ENCODE measurements around the gene C9. TPM values are rescaled to one million over a fixed set of nuclear protein-coding genes. Genes with fewer than 3 reads are reported as not detected.
"Not testable (repeated sequence)": the region's sequence is repeated elsewhere in the genome, so short reads cannot be mapped to it uniquely, and the experiment has no call there.

C9 gene
- total RNA-seq, 1 donor from 2014 or later = not detected

DNA sequence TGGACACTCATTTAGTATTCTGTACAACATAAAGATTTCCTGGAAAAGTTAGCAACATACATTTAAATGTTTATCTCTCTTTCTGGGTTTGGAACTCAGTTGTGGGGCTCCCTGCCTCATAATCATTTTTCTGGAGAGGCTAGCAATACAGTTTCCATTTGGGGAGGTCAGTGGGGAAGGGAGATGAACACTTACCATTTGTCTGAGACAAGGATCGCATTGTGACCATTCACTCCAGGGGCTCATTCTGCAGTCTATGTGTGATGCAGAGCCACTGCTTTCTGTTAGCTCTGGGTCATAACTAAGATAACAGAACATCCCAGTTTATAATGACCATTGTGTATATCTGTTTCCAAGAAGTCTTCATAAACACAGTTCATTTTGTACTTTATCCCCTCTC is 22.4 kb downstream of the C9 start:
- H3K4me3 Mint-ChIP-seq = no peak overlapping the region
- H3K27ac Mint-ChIP-seq (ENCODE audit: unreplicated experiment) = no peak overlapping the region
- peaks cover 15% of the 10 kb centered on the region for H3K4me1 Mint-ChIP-seq
- no peaks in the 10 kb centered on the region for H3K9me3 Mint-ChIP-seq
- DNase-seq (ENCODE audit: low read depth, low spot score) = no peak
- H3K27me3 Mint-ChIP-seq (ENCODE audit: low read depth) = peaks cover 5% of the 10 kb centered on the region
- TF ChIP-seq, protein P1, sequence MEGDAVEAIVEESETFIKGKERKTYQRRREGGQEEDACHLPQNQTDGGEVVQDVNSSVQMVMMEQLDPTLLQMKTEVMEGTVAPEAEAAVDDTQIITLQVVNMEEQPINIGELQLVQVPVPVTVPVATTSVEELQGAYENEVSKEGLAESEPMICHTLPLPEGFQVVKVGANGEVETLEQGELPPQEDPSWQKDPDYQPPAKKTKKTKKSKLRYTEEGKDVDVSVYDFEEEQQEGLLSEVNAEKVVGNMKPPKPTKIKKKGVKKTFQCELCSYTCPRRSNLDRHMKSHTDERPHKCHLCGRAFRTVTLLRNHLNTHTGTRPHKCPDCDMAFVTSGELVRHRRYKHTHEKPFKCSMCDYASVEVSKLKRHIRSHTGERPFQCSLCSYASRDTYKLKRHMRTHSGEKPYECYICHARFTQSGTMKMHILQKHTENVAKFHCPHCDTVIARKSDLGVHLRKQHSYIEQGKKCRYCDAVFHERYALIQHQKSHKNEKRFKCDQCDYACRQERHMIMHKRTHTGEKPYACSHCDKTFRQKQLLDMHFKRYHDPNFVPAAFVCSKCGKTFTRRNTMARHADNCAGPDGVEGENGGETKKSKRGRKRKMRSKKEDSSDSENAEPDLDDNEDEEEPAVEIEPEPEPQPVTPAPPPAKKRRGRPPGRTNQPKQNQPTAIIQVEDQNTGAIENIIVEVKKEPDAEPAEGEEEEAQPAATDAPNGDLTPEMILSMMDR (conservative IDR thresholded peaks at IDR 0.05) = no peak
- no peaks in the 10 kb centered on the region for H3K36me3 Mint-ChIP-seq (ENCODE audit: low read depth)

DNA sequence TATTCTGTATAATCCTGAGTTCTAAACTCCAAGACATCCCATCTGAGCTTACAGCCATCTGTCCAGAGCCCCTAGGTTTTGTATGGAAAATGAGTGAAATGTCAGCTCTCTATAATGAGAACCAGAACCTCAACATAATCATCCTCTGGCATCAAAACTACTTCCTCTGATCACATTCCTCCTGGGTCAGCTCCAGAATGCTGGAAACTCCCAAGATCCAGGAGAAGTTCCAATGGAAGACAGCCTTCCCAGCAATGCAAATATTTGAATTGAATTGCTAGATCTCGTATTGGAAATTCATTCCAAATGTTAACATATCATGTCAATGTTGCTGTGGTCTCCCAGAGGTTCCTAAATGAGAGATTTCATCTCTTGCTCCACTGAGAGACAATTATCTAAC is 23.8 kb downstream of the C9 start:
- DNase-seq (ENCODE audit: low read depth, low spot score) = no peak
- H3K4me3 Mint-ChIP-seq = no peak overlapping the region
- TF ChIP-seq, protein P1 (conservative IDR thresholded peaks at IDR 0.05) = no peak
- no peaks in the 10 kb centered on the region for H3K36me3 Mint-ChIP-seq (ENCODE audit: low read depth)
- peaks cover 15% of the 10 kb centered on the region for H3K4me1 Mint-ChIP-seq
- H3K9me3 Mint-ChIP-seq = no peaks in the 10 kb centered on the region
- H3K27ac Mint-ChIP-seq (ENCODE audit: unreplicated experiment) = no peak overlapping the region
- H3K27me3 Mint-ChIP-seq (ENCODE audit: low read depth) = peaks cover 5% of the 10 kb centered on the region

DNA sequence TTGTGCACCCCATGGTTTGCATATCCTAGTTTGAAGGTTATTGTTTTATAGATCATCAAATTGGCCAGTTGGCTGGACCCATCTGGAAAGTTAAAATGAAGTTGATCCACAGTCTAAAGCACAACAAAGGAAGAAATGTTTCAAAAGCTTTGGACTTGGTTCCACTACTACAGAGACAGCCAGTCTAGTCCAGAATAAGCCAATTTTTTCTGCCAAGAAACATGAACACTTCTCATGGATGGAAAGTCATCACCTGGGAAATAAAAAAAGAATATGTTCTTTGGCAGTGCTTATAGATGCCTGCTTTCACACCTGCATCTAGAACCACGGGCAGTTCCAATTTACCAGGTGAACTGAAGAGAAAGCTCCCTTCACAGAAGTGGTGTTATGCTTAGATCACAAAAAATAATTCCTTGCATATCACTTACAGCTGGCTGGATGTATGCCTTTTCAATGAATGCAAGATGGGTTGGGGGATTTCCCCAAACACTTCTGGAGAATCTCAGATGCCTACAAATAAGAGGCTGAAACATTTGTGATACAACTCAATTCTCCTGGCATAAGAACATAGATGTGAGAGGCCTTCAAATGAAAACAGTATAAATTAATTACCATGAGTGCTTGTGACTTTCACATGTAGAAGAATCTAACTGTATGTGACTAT is 26.9 kb downstream of the C9 start:
- DNase-seq (ENCODE audit: low read depth, low spot score) = no peak
- H3K27me3 Mint-ChIP-seq (ENCODE audit: low read depth) = no peaks in the 10 kb centered on the region
- peaks cover 10% of the 10 kb centered on the region for H3K4me1 Mint-ChIP-seq
- peaks cover 2% of the 10 kb centered on the region for H3K36me3 Mint-ChIP-seq (ENCODE audit: low read depth)
- H3K27ac Mint-ChIP-seq (ENCODE audit: unreplicated experiment) = no peak overlapping the region
- no peak overlapping the region for H3K4me3 Mint-ChIP-seq
- TF ChIP-seq, protein P1 (conservative IDR thresholded peaks at IDR 0.05) = no peak
- H3K9me3 Mint-ChIP-seq = peaks cover 3% of the 10 kb centered on the region

DNA sequence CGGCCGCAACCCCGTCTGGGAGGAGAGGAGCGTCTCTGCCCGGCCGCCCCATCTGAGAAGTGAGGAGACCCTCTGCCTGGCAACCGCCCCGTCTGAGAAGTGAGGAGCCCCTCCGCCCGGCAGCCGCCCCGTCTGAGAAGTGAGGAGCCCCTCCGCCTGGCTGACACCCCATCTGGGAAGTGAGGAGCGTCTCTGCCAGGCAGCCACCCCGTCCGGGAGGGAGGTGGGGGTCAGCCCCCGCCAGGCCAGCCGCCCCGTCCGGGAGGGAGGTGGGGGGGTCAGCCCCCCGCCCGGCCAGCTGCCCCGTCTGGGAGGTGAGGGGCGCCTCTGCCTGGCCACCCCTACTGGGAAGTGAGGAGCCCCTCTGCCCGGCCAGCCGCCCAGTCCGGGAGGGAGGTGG is 30.0 kb downstream of the C9 start:
- DNase-seq (ENCODE audit: low read depth, low spot score); H3K36me3 Mint-ChIP-seq (ENCODE audit: low read depth); H3K27ac Mint-ChIP-seq (ENCODE audit: unreplicated experiment); H3K9me3 Mint-ChIP-seq; H3K27me3 Mint-ChIP-seq (ENCODE audit: low read depth); H3K4me1 Mint-ChIP-seq; H3K4me3 Mint-ChIP-seq: not testable (repeated sequence)

DNA sequence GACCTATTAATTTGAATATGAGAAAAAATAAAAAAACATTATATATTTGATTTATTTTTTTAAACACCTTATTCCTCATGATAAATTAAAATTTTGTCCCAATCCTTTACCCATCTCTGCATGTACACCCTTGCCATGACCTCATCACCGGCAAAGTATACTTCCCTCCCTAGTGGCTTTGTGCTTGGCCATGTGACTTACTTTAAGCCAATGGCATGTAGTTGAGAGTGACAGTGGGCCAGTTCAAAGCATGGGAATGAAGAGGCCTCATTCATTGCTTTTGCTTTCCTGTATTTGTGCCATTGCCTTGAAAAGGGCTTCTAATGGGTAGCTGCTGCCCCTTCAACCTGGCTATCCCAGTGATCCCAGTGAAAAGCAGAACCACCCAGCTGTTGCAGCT is 31.2 kb downstream of the C9 start:
- DNase-seq (ENCODE audit: low read depth, low spot score) = no peak
- TF ChIP-seq, protein P1 (conservative IDR thresholded peaks at IDR 0.05) = no peak
- peaks cover 7% of the 10 kb centered on the region for H3K9me3 Mint-ChIP-seq
- H3K36me3 Mint-ChIP-seq (ENCODE audit: low read depth) = peaks cover 2% of the 10 kb centered on the region
- no peaks in the 10 kb centered on the region for H3K27me3 Mint-ChIP-seq (ENCODE audit: low read depth)
- no peak overlapping the region for H3K4me3 Mint-ChIP-seq
- no peak overlapping the region for H3K27ac Mint-ChIP-seq (ENCODE audit: unreplicated experiment)
- no peaks in the 10 kb centered on the region for H3K4me1 Mint-ChIP-seq

DNA sequence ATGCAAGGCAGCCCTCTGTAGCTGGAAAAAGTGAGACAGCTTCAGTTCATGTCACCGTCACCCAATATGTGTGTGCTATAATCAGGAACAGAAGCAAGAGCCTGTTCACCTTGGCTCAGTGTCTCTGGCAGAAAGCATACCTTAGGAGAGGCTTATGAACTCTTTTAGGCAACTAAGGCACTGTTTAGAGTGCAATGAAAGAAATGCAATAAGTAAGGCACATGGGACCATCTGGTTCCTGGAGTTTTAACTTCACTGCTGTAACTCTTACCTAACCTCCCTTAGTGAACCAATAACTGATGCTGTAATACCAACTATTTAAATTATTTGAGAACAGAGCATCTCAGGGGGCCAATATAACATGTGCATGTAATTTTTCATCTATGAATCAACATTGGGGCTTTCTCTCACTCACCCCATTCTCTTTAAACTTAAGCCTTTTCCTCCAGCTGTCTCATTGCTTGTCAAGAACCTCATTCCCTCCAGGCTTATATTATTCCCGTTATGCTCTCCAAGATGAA is 32.4 kb downstream of the C9 start:
- Mint-ChIP-seq H3K27ac (ENCODE audit: unreplicated experiment) (no peak overlapping the region), H3K36me3 (ENCODE audit: low read depth) (peaks cover 2% of the 10 kb centered on the region), H3K4me1 (no peaks in the 10 kb centered on the region), H3K27me3 (ENCODE audit: low read depth) (no peaks in the 10 kb centered on the region), H3K4me3 (no peak overlapping the region), H3K9me3 (peaks cover 7% of the 10 kb centered on the region)
- no peak for DNase-seq (ENCODE audit: low read depth, low spot score)
- TF ChIP-seq, protein P1 (conservative IDR thresholded peaks at IDR 0.05) = no peak

All from neural crest cell (in vitro differentiated cells).